Common myeloid progenitor, CD34-positive (primary cell): ENCODE results near the gene EIF4G2.

Experiments used
- CTCF ChIA-PET: fragments of 350-600 bp; sonication (Branson Sonifier 250); formaldehyde crosslinking; loops from one replicate; lab custom pipeline; 2021; ENCODE audit warnings: antibody characterized with exemption; lab: Charles Lee
- POLR2A ChIA-PET: fragments of 350-600 bp; sonication (Branson Sonifier 250); formaldehyde crosslinking; loops from one replicate; lab custom pipeline; 2021; ENCODE audit warnings: antibody characterized with exemption; lab: Charles Lee
- DNase-seq, 3 donors: peaks; one replicate each; pipeline versions ENCODE4 v3.0.0 to v3.0.0-alpha.2; 2013
- H3K27ac ChIP-seq, 2 experiments: 1 replicate in 1 of 2; 2 replicates in 1 of 2; pipeline ENCODE4 v1.7.0; 2013; ENCODE audit warnings: inconsistent platforms in 2 of 2, low read length in 2 of 2, mild to moderate bottlenecking in 2 of 2, low read depth in 1 of 2, moderate library complexity in 1 of 2; ENCODE audit not compliant: severe bottlenecking in 2 of 2, insufficient read depth in 1 of 2, poor library complexity in 1 of 2
- H3K27me3 ChIP-seq, 5 experiments: replicated peaks in 2 of 5; 1 replicate in 3 of 5; 2 replicates in 2 of 5; pipeline versions ENCODE4 v1.6.1 to v1.7.0; 2013; ENCODE audit warnings: low read length in 4 of 5, mild to moderate bottlenecking in 2 of 5, moderate library complexity in 2 of 5, inconsistent platforms in 1 of 5; ENCODE audit not compliant: insufficient read depth in 5 of 5, control insufficient read depth in 4 of 5
- H3K36me3 ChIP-seq, 4 experiments: 1 replicate in 2 of 4; 2 replicates in 2 of 4; pipeline versions ENCODE4 v1.6.1 to v1.7.0; 2013; ENCODE audit warnings: low read length in 3 of 4, control low read depth in 1 of 4, mild to moderate bottlenecking in 1 of 4; ENCODE audit not compliant: control insufficient read depth in 4 of 4, insufficient read depth in 4 of 4
- H3K4me1 ChIP-seq, 4 experiments: 1 replicate in 3 of 4; 2 replicates in 1 of 4; pipeline versions ENCODE4 v1.6.1 to v1.7.1; 2013; ENCODE audit warnings: low read length in 3 of 4, mild to moderate bottlenecking in 3 of 4, control low read depth in 1 of 4, inconsistent platforms in 1 of 4, moderate library complexity in 1 of 4; ENCODE audit not compliant: control insufficient read depth in 4 of 4, insufficient read depth in 4 of 4; ENCODE audit errors: control extremely low read depth in 1 of 4
- H3K4me3 ChIP-seq, 7 experiments: 1 replicate in 4 of 7; 2 replicates in 3 of 7; pipeline versions ENCODE4 v1.5.1 to v1.7.0; 2013; ENCODE audit warnings: mild to moderate bottlenecking in 7 of 7, low read length in 6 of 7, moderate library complexity in 6 of 7, inconsistent platforms in 2 of 7, low read depth in 2 of 7, control low read depth in 1 of 7; ENCODE audit not compliant: insufficient read depth in 4 of 7, control insufficient read depth in 1 of 7; ENCODE audit errors: extremely low read depth in 1 of 7
- H3K9me3 ChIP-seq, 5 experiments: 1 replicate in 4 of 5; 2 replicates in 1 of 5; pipeline versions ENCODE4 v1.6.1 to v1.7.1; 2013; ENCODE audit warnings: low read length in 4 of 5, mild to moderate bottlenecking in 2 of 5, inconsistent platforms in 1 of 5, low read depth in 1 of 5, moderate library complexity in 1 of 5; ENCODE audit not compliant: control insufficient read depth in 4 of 5, insufficient read depth in 2 of 5; ENCODE audit errors: control extremely low read depth in 1 of 5
- WGBS: methylation state at CpG from one replicate; pipeline ENCODE4 v1.1.5; 2013; ENCODE audit not compliant: insufficient coverage; 5-methylcytosine and 5-hydroxymethylcytosine counted together

Gene EIF4G2

DNA sequence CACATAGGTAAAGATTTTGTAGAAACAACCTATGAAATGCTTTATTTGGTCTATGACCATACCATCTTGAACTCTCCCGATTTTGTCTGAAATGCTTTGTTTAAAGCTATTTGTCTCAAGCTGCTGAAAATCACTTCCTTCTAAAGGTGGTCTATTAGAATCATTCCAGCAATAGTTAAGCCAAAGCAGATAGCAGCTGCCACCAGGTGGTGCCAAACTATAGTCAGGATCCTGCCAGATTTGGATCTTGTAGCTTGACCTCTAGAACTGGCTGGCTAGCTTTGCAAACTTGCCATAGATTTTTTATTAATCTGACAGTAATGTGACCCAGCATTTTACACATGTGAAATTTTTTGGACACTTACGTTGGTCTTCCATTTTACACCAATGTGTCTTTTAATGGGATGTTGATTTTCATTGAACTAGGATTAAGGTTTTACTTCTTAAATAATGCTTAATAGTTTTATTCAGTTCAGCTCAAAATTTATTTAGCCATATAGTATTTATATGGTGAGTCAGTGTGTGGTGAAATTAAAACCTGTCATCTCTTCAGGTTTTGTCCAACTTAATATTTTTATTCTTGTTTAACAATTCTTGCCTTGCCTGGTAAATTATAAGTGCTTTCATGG is 38.0 kb downstream of the EIF4G2 start:
- ChIA-PET POLR2A (interaction anchor here (0.5 kb wide), 1 partner anchor 127 kb away, joined by 4 read pairs; no protein-coding TSS in a partner anchor), CTCF (interaction anchor here (0.9 to 5.5 kb wide), 14 partner anchors 8 to 252 kb away, joined by 3 to 78 read pairs (median 5); partner anchors contain the start of gene EIF4G2)
- Histone ChIP-seq H3K9me3 (no peaks in the 10 kb centered on the region), H3K36me3 (peaks cover 26 to 71% (median 48%) of the 10 kb centered on the region in 4 experiments), H3K4me3 (no peak overlapping the region), H3K4me1 (no peaks in the 10 kb centered on the region), H3K27me3 (no peaks in the 10 kb centered on the region), H3K27ac (no peak overlapping the region)
- DNase-seq: peak; percentile 31 to 48 (median 47)
- no CpG with 5 or more reads among the region's 2 CpGs for WGBS

GRCh38 chr11:10764412-10764811 is 44.3 kb downstream of the EIF4G2 start:
- Histone ChIP-seq H3K9me3 (no peaks in the 10 kb centered on the region), H3K27me3 (no peaks in the 10 kb centered on the region), H3K4me3 (no peak overlapping the region), H3K36me3 (peaks cover 5 to 56% (median 41%) of the 10 kb centered on the region in 4 experiments), H3K4me1 (peaks cover 0 to 10% (median 5%) of the 10 kb centered on the region in 4 experiments), H3K27ac (no peak overlapping the region)
- ChIA-PET POLR2A (no interaction called here), CTCF (interaction anchor here (1.4 kb wide), 1 partner anchor 16 kb away, joined by 3 read pairs; no protein-coding TSS in a partner anchor)
- 93% methylated on average over 8 of the region's 12 CpGs for WGBS
- DNase-seq: no peak

GRCh38 chr11:10763766-10764165 is 45.0 kb downstream of the EIF4G2 start:
- ChIA-PET POLR2A (no interaction called here), CTCF (interaction anchor here (1.2 to 9.9 kb wide), 4 partner anchors 7 to 29 kb away, joined by 3 to 78 read pairs (median 6); no protein-coding TSS in a partner anchor)
- DNase-seq: no peak
- Histone ChIP-seq H3K27ac (no peak overlapping the region), H3K4me3 (no peak overlapping the region), H3K9me3 (no peaks in the 10 kb centered on the region), H3K36me3 (peaks cover 5 to 59% (median 42%) of the 10 kb centered on the region in 4 experiments), H3K4me1 (peaks cover 0 to 14% (median 5%) of the 10 kb centered on the region in 4 experiments), H3K27me3 (no peaks in the 10 kb centered on the region)
- 100% methylated on average over 2 of the region's 4 CpGs for WGBS

DNA sequence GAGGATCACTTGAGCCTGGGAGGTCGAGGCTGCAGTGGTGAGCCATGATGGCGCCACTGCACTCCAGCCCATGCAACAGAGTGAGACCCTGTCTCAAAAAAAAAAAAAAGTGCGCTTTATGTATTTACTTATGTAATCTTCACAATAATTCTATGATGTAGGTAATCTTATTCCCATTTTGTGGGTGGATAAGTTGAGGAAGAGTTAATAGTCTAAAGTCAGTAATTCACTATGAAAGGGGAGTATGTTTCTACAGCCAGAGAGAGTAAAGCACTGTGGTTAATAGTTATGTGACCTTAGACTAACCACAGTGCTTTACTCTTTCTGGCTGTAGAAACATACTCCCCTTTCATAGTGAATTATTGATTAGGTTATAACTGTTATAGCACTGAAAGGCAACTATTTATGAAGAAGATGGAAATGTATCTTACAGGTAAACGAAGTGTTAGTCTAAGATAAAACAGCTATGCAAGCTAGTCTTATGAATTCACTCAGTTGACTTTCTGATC is 45.8 kb downstream of the EIF4G2 start:
- peaks cover 5 to 64% (median 45%) of the 10 kb centered on the region in 4 experiments for H3K36me3 ChIP-seq
- POLR2A ChIA-PET: no interaction called here
- no peak overlapping the region for H3K27ac ChIP-seq
- H3K4me1 ChIP-seq: peaks cover 0 to 14% (median 5%) of the 10 kb centered on the region in 4 experiments
- no peaks in the 10 kb centered on the region for H3K27me3 ChIP-seq
- no peak overlapping the region for H3K4me3 ChIP-seq
- no peak for DNase-seq
- WGBS: 100% methylated on average over 2 of the region's 4 CpGs
- H3K9me3 ChIP-seq: no peaks in the 10 kb centered on the region
- CTCF ChIA-PET: interaction anchor here (1.2 to 9.9 kb wide), 4 partner anchors 7 to 29 kb away, joined by 3 to 78 read pairs (median 6); no protein-coding TSS in a partner anchor

GRCh38 chr11:10762185-10762584 is 46.5 kb downstream of the EIF4G2 start:
- ChIA-PET CTCF (interaction anchor here (0.5 to 9.9 kb wide), 4 partner anchors 8 to 1164 kb away, joined by 3 to 78 read pairs (median 4); no protein-coding TSS in a partner anchor), POLR2A (no interaction called here)
- Histone ChIP-seq H3K27ac (no peak overlapping the region), H3K4me1 (peaks cover 0 to 14% (median 5%) of the 10 kb centered on the region in 4 experiments), H3K4me3 (no peak overlapping the region), H3K9me3 (no peaks in the 10 kb centered on the region), H3K36me3 (peaks cover 8 to 72% (median 52%) of the 10 kb centered on the region in 4 experiments), H3K27me3 (no peaks in the 10 kb centered on the region)
- peak; percentile 21 to 79 (median 71) for DNase-seq

DNA sequence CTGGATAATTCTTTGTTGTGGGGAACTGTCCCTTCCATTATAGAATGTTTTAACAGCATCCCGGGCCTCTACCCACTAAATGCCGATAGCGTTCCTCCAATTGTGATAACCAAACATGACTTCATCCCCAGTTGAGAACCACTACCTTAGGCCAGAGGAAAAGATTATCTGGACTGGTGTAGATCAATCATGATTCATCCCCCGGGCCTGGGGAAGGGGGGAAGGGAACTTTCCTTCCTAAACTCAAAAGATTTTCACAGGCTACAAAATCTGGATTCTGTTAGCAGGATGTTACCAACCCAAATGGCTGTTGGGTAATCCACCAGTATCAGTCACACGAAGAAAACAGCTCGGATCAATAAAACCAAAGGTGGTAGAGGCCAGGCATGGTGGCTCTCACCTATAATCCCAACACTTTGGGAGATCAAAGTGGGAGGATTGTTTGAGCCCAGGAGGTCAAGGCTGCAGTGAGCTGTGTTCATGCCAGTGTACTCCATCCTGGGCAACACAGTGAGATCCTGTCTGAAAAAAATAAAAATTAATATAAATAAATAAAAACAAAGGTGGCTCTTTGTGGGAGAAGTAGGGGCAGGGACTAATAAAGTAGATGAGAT is 47.5 kb downstream of the EIF4G2 start:
- 100% methylated on average over 2 of the region's 6 CpGs for WGBS
- POLR2A ChIA-PET: no interaction called here
- H3K4me3 ChIP-seq: no peak overlapping the region

More for the DNA sequence above, 47.5 kb downstream of the EIF4G2 start:
- CTCF ChIA-PET: interaction anchor here (0.7 to 9.9 kb wide), 4 partner anchors 9 to 87 kb away, joined by 3 to 78 read pairs (median 4); partner anchors contain the start of gene CTR9
- no peak for DNase-seq
- peaks cover 14 to 78% (median 52%) of the 10 kb centered on the region in 4 experiments for H3K36me3 ChIP-seq
- peaks cover 0 to 14% (median 5%) of the 10 kb centered on the region in 4 experiments for H3K4me1 ChIP-seq
- no peak overlapping the region for H3K27ac ChIP-seq
- no peaks in the 10 kb centered on the region for H3K27me3 ChIP-seq
- no peaks in the 10 kb centered on the region for H3K9me3 ChIP-seq
